ENCODE measurements around the gene EPM2A. TPM values are rescaled to one million over a fixed set of nuclear protein-coding genes. Genes with fewer than 3 reads are reported as not detected.

EPM2A gene
- total RNA-seq, 1 experiment from 2014 or later: 6.4 TPM

DNA sequence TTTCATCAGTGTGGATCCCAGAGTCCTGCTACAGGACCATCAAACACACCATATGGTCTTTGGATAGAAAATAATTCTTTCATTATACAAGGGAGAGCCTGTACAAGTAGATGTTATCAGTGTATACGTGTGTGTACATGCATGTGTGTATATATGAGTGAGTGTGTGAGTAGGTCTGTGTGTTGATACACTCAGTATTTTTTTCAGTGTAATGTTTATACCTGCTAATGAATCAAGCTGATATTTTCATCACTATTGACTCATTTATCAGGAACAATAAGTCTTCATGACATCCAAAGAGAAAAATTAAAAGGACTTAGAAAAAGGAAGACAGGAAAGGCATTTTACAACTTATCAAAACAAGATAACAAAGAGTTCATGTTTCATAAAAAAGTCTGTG is 66.5 kb downstream of the EPM2A start:
- Histone ChIP-seq H3K9me3 (ENCODE audit: control insufficient read depth in 1 of 2, insufficient read depth in 1 of 2, low read depth in 1 of 2, low read length in 2 of 2) (no peaks in the 10 kb centered on the region), H4K20me1 (ENCODE audit: insufficient read depth) (no peaks in the 10 kb centered on the region), H3K27ac (ENCODE audit: low read depth, low read length) (no peak overlapping the region), H3K4me2 (ENCODE audit: low read length) (no peak overlapping the region), H3K4me3 (replicated peaks in 1 of 2; ENCODE audit: low read depth in 1 of 2, low read length in 2 of 2) (no peak overlapping the region), H2AFZ (ENCODE audit: low read depth, low read length, poor library complexity, severe bottlenecking) (no peak overlapping the region), H3K9ac (ENCODE audit: low read length) (no peak overlapping the region), H3K36me3 (ENCODE audit: control insufficient read depth in 1 of 2, insufficient read depth in 2 of 2, low read length in 2 of 2) (no peaks in the 10 kb centered on the region), H3K9me2 (ENCODE audit: insufficient read depth) (no peaks in the 10 kb centered on the region), H3K79me2 (ENCODE audit: insufficient read depth, low read length) (no peaks in the 10 kb centered on the region), H3K4me1 (ENCODE audit: control insufficient read depth in 1 of 2, insufficient read depth in 2 of 2, low read length in 2 of 2) (peaks cover 0 to 10% of the 10 kb centered on the region in 2 experiments; a peak in 2 of 4 replicates), H3K27me3 (ENCODE audit: insufficient read depth, low read length) (no peaks in the 10 kb centered on the region)
- intact Hi-C loops (cut with micrococcal nuclease): no loop called here
- ChIA-PET RAD21 (ENCODE audit: low non-redundant PET in 1 of 2, low total read pairs in 2 of 2, uncharacterized antibody in 2 of 2, unreplicated experiment in 2 of 2) (no interaction called here), POLR2A (no interaction called here), CTCF (no interaction called here)
- DNase-seq (ENCODE audit: low read depth, low spot score) (no peak), ATAC-seq (no peak)
- TF ChIP-seq EZH2 (IDR thresholded peaks at IDR 0.05) (no peak), JUND (IDR thresholded peaks at IDR 0.05) (no peak), POLR2AphosphoS5 (IDR thresholded peaks at IDR 0.05; ENCODE audit: low read depth, low read length) (no peak), POLR2A (IDR thresholded peaks at IDR 0.05; ENCODE audit: borderline replicate concordance, extremely low read depth, insufficient read depth, insufficient read length) (no peak), SRF (IDR thresholded peaks at IDR 0.05; ENCODE audit: low read depth) (no peak), FOSL1 (IDR thresholded peaks at IDR 0.05; ENCODE audit: low read depth) (no peak), ZFX (IDR thresholded peaks at IDR 0.05) (no peak), EZH2phosphoT487 (IDR thresholded peaks at IDR 0.05; ENCODE audit: borderline replicate concordance) (no peak), SP1 (IDR thresholded peaks at IDR 0.05; ENCODE audit: low read depth) (no peak), EGR1 (IDR thresholded peaks at IDR 0.05; ENCODE audit: low read depth) (no peak), SIN3A (IDR thresholded peaks at IDR 0.05; ENCODE audit: low read depth) (no peak), TCF7L2 (IDR thresholded peaks at IDR 0.05; ENCODE audit: borderline replicate concordance, extremely low read depth, insufficient read depth, insufficient read length) (no peak)
- TF ChIP-seq, protein P1, sequence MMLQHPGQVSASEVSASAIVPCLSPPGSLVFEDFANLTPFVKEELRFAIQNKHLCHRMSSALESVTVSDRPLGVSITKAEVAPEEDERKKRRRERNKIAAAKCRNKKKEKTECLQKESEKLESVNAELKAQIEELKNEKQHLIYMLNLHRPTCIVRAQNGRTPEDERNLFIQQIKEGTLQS (IDR thresholded peaks at IDR 0.05): no peak
- TF ChIP-seq, protein P2, sequence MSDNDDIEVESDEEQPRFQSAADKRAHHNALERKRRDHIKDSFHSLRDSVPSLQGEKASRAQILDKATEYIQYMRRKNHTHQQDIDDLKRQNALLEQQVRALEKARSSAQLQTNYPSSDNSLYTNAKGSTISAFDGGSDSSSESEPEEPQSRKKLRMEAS (IDR thresholded peaks at IDR 0.05): no peak
- TF ChIP-seq, protein P3, sequence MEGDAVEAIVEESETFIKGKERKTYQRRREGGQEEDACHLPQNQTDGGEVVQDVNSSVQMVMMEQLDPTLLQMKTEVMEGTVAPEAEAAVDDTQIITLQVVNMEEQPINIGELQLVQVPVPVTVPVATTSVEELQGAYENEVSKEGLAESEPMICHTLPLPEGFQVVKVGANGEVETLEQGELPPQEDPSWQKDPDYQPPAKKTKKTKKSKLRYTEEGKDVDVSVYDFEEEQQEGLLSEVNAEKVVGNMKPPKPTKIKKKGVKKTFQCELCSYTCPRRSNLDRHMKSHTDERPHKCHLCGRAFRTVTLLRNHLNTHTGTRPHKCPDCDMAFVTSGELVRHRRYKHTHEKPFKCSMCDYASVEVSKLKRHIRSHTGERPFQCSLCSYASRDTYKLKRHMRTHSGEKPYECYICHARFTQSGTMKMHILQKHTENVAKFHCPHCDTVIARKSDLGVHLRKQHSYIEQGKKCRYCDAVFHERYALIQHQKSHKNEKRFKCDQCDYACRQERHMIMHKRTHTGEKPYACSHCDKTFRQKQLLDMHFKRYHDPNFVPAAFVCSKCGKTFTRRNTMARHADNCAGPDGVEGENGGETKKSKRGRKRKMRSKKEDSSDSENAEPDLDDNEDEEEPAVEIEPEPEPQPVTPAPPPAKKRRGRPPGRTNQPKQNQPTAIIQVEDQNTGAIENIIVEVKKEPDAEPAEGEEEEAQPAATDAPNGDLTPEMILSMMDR (IDR thresholded peaks at IDR 0.05 in 2 of 3, conservative IDR thresholded peaks at IDR 0.05 in 1 of 3; ENCODE audit: borderline replicate concordance in 1 of 3, insufficient read depth in 1 of 3, low read depth in 2 of 3, low read length in 2 of 3): no peak
- TF ChIP-seq, protein P4, sequence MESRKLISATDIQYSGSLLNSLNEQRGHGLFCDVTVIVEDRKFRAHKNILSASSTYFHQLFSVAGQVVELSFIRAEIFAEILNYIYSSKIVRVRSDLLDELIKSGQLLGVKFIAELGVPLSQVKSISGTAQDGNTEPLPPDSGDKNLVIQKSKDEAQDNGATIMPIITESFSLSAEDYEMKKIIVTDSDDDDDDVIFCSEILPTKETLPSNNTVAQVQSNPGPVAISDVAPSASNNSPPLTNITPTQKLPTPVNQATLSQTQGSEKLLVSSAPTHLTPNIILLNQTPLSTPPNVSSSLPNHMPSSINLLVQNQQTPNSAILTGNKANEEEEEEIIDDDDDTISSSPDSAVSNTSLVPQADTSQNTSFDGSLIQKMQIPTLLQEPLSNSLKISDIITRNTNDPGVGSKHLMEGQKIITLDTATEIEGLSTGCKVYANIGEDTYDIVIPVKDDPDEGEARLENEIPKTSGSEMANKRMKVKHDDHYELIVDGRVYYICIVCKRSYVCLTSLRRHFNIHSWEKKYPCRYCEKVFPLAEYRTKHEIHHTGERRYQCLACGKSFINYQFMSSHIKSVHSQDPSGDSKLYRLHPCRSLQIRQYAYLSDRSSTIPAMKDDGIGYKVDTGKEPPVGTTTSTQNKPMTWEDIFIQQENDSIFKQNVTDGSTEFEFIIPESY (IDR thresholded peaks at IDR 0.05; ENCODE audit: extremely low read depth, insufficient replicate concordance, low read length): no peak
- TF ChIP-seq, protein P5, sequence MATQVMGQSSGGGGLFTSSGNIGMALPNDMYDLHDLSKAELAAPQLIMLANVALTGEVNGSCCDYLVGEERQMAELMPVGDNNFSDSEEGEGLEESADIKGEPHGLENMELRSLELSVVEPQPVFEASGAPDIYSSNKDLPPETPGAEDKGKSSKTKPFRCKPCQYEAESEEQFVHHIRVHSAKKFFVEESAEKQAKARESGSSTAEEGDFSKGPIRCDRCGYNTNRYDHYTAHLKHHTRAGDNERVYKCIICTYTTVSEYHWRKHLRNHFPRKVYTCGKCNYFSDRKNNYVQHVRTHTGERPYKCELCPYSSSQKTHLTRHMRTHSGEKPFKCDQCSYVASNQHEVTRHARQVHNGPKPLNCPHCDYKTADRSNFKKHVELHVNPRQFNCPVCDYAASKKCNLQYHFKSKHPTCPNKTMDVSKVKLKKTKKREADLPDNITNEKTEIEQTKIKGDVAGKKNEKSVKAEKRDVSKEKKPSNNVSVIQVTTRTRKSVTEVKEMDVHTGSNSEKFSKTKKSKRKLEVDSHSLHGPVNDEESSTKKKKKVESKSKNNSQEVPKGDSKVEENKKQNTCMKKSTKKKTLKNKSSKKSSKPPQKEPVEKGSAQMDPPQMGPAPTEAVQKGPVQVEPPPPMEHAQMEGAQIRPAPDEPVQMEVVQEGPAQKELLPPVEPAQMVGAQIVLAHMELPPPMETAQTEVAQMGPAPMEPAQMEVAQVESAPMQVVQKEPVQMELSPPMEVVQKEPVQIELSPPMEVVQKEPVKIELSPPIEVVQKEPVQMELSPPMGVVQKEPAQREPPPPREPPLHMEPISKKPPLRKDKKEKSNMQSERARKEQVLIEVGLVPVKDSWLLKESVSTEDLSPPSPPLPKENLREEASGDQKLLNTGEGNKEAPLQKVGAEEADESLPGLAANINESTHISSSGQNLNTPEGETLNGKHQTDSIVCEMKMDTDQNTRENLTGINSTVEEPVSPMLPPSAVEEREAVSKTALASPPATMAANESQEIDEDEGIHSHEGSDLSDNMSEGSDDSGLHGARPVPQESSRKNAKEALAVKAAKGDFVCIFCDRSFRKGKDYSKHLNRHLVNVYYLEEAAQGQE (IDR thresholded peaks at IDR 0.05; ENCODE audit: low read depth): no peak
- no TSS peak for BruUV-seq (replicated peaks)
